ENCODE data around the gene SUGCT. TPM values are rescaled to one million over a fixed set of nuclear protein-coding genes. Genes with fewer than 3 reads are reported as not detected.

Gene SUGCT
- total and polyA plus RNA-seq, 12 donors, result 8.4 to 96.4 (median 25.5) TPM

GRCh38 chr7:40437936-40438634, 303.3 kb downstream of the SUGCT start:
- no peak for DNase-seq
- H3K9me3 ChIP-seq (replicated peaks in 1 of 3), result no peaks in the 10 kb centered on the region
- H3K36me3 ChIP-seq (replicated peaks in 1 of 2), result no peaks in the 10 kb centered on the region
- H3K4me1 ChIP-seq (replicated peaks in 1 of 2), result no peaks in the 10 kb centered on the region
- no peaks in the 10 kb centered on the region for H3K27me3 ChIP-seq
- TF ChIP-seq POLR2A (IDR thresholded peaks at IDR 0.05) (no peak), CTCF (IDR thresholded peaks at IDR 0.05) (no peak)
- intact Hi-C loops (cut with DNase I), result no loop called here
- H3K27ac ChIP-seq, result no peak overlapping the region
- H3K4me3 ChIP-seq, result no peak overlapping the region
- 78 to 87% (median 81%) methylated on average over 6 of the region's 6 CpGs for WGBS, 4 donors

GRCh38 chr7:40439686-40440085, 304.9 kb downstream of the SUGCT start:
- 89 to 92% (median 91%) methylated on average over 6 of the region's 6 CpGs for WGBS, 4 donors
- Histone ChIP-seq H3K27me3 (no peaks in the 10 kb centered on the region), H3K36me3 (replicated peaks in 1 of 2) (no peaks in the 10 kb centered on the region), H3K4me1 (replicated peaks in 1 of 2) (no peaks in the 10 kb centered on the region), H3K9me3 (replicated peaks in 1 of 3) (no peaks in the 10 kb centered on the region), H3K27ac (no peak overlapping the region), H3K4me3 (no peak overlapping the region)
- intact Hi-C loops (cut with DNase I), result no loop called here
- no peak for DNase-seq
- TF ChIP-seq POLR2A (IDR thresholded peaks at IDR 0.05) (no peak), CTCF (IDR thresholded peaks at IDR 0.05) (no peak)

- WGBS, 4 donors, result 79 to 93% (median 85%) methylated on average over 2 of the region's 2 CpGs
- intact Hi-C loops (cut with DNase I), result no loop called here
- TF ChIP-seq POLR2A (IDR thresholded peaks at IDR 0.05) (no peak), CTCF (IDR thresholded peaks at IDR 0.05) (no peak)
- Histone ChIP-seq H3K4me1 (replicated peaks in 1 of 2) (no peaks in the 10 kb centered on the region), H3K4me3 (no peak overlapping the region), H3K9me3 (replicated peaks in 1 of 3) (no peaks in the 10 kb centered on the region), H3K27ac (no peak overlapping the region), H3K36me3 (replicated peaks in 1 of 2) (no peaks in the 10 kb centered on the region), H3K27me3 (no peaks in the 10 kb centered on the region)
- no peak for DNase-seq
These were observed 312.5 kb downstream of the SUGCT start for GRCh38 chr7:40447345-40447744.

- no peak for TF ChIP-seq CTCF (IDR thresholded peaks at IDR 0.05)
- no peak for TF ChIP-seq POLR2A (IDR thresholded peaks at IDR 0.05)
- intact Hi-C loops (cut with DNase I), result no loop called here
- Histone ChIP-seq H3K27me3 (no peaks in the 10 kb centered on the region), H3K36me3 (replicated peaks in 1 of 2) (no peaks in the 10 kb centered on the region), H3K27ac (no peak overlapping the region), H3K4me1 (replicated peaks in 1 of 2) (no peaks in the 10 kb centered on the region), H3K9me3 (replicated peaks in 1 of 3) (no peaks in the 10 kb centered on the region), H3K4me3 (no peak overlapping the region)
- DNase-seq, result no peak
These were observed 320.7 kb downstream of the SUGCT start for GRCh38 chr7:40455485-40455884.
